Vagina (tissue), 2 donors: Measurements from ENCODE around the gene RAD9A. TPM values are rescaled to one million over a fixed set of nuclear protein-coding genes. Genes with fewer than 3 reads are reported as not detected.

Source experiments
- DNase-seq, 2 donors: peaks; one replicate each; pipeline ENCODE4 v3.0.0-alpha.2; 2017; ENCODE audit errors: extremely low spot score in 2 of 2
- H3K27ac ChIP-seq: fragments of 200-600 bp; sonication (generic); one replicate; pipeline ENCODE4 v1.5.1; 2019
- H3K27me3 ChIP-seq: fragments of 200-600 bp; sonication (generic); one replicate; pipeline ENCODE4 v1.5.1; 2019
- H3K36me3 ChIP-seq, 2 donors: fragments of 200-600 bp; sonication (generic); one replicate each; pipeline ENCODE4 v1.5.1; 2017 to 2019
- H3K4me1 ChIP-seq: fragments of 200-600 bp; sonication (generic); one replicate; pipeline ENCODE4 v1.5.1; 2019
- H3K4me3 ChIP-seq, 2 donors: fragments of 200-600 bp; sonication (generic); 1 replicate in 1 of 2; 2 replicates in 1 of 2; pipeline ENCODE4 v1.5.1; 2016 to 2019
- H3K9me3 ChIP-seq: fragments of 200-600 bp; sonication (generic); one replicate; pipeline ENCODE4 v1.5.1; 2019
- CTCF ChIP-seq, 3 experiments: fragments of 450-650 bp in 2 of 3; fragments of 200-600 bp in 1 of 3; sonication (generic) in 1 of 3; IDR thresholded peaks; one replicate each; pipeline ENCODE4 v1.5.1; 2017 to 2019; ENCODE audit warnings: antibody characterized with exemption in 3 of 3, mild to moderate bottlenecking in 2 of 3, moderate library complexity in 2 of 3
- POLR2A ChIP-seq, 2 donors: fragments of 450-650 bp; IDR thresholded peaks; one replicate each; pipeline ENCODE4 v1.6.1; 2017; ENCODE audit warnings: antibody characterized with exemption in 2 of 2, mild to moderate bottlenecking in 2 of 2, moderate library complexity in 2 of 2
- POLR2AphosphoS5 ChIP-seq, 2 donors: sonication (generic); formaldehyde crosslinking; IDR thresholded peaks; one replicate each; pipeline ENCODE4 v1.9.0; 2017; ENCODE audit warnings: antibody characterized with exemption in 2 of 2, mild to moderate bottlenecking in 2 of 2, low read depth in 1 of 2; ENCODE audit not compliant: insufficient read depth in 1 of 2
- intact Hi-C: fragments of 100-400 bp; cut with DNase I; formaldehyde crosslinking; loops from one replicate; pipeline ENCODE4 v1.15.1; 2023
- total RNA-seq: library from RNA; depleted of rRNA; stranded (reverse); fragments of >200 nt; gene quantifications from one replicate; pipeline ENCODE4 v1.2.3, GENCODE V29; 2016

The RAD9A gene
- total RNA-seq, 1 donor from 2014 or later: 20.6 TPM

GRCh38 chr11:67437082-67437808 lies 45.5 kb downstream of the RAD9A start, which contains the start of gene PTPRCAP:
Gene PTPRCAP (minus strand): TSS chr11:67437682. CDS start chr11:67437619, 63 bp downstream.
- no peaks in the 10 kb centered on the region for H3K9me3 ChIP-seq
- H3K27me3 ChIP-seq: no peaks in the 10 kb centered on the region
- no peak for TF ChIP-seq CTCF (IDR thresholded peaks at IDR 0.05)
- no peak for TF ChIP-seq POLR2A (IDR thresholded peaks at IDR 0.05)
- no peak for TF ChIP-seq POLR2AphosphoS5 (IDR thresholded peaks at IDR 0.05; ENCODE audit: insufficient read depth in 1 of 2, low read depth in 1 of 2)
- no peak for DNase-seq
- peaks cover 0 to 67% of the 10 kb centered on the region in 2 donors for H3K36me3 ChIP-seq
- intact Hi-C loops: no loop called here
- H3K4me3 ChIP-seq: peak within 1 kb of the TSS; percentile 22 to 32
- peaks cover 46% of the 10 kb centered on the region for H3K4me1 ChIP-seq
- no peak within 1 kb of the TSS for H3K27ac ChIP-seq

GRCh38 chr11:67437809-67438157 lies 46.0 kb downstream of the RAD9A start:
- intact Hi-C loops: no loop called here
- peaks cover 51% of the 10 kb centered on the region for H3K4me1 ChIP-seq
- DNase-seq: no peak
- peak overlapping the region; percentile 22 to 32 for H3K4me3 ChIP-seq
- H3K36me3 ChIP-seq: peaks cover 0 to 62% of the 10 kb centered on the region in 2 donors
- TF ChIP-seq POLR2A (IDR thresholded peaks at IDR 0.05) (no peak), CTCF (IDR thresholded peaks at IDR 0.05) (no peak), POLR2AphosphoS5 (IDR thresholded peaks at IDR 0.05; ENCODE audit: insufficient read depth in 1 of 2, low read depth in 1 of 2) (no peak)
- H3K27me3 ChIP-seq: no peaks in the 10 kb centered on the region
- no peaks in the 10 kb centered on the region for H3K9me3 ChIP-seq
- H3K27ac ChIP-seq: no peak overlapping the region

- intact Hi-C loops: no loop called here
- TF ChIP-seq POLR2A (IDR thresholded peaks at IDR 0.05): no peak
- no peak for TF ChIP-seq POLR2AphosphoS5 (IDR thresholded peaks at IDR 0.05; ENCODE audit: insufficient read depth in 1 of 2, low read depth in 1 of 2)
- no peak for TF ChIP-seq CTCF (IDR thresholded peaks at IDR 0.05)
- no peak for DNase-seq
- Histone ChIP-seq H3K27me3 (no peaks in the 10 kb centered on the region), H3K4me3 (peak overlapping the region; percentile 22 to 32), H3K27ac (peak overlapping the region; percentile 4), H3K4me1 (peaks cover 54% of the 10 kb centered on the region), H3K9me3 (no peaks in the 10 kb centered on the region), H3K36me3 (peaks cover 0 to 57% of the 10 kb centered on the region in 2 donors)
Measured at GRCh38 chr11:67438158-67438902, 46.5 kb downstream of the RAD9A start.

- TF ChIP-seq CTCF (IDR thresholded peaks at IDR 0.05) (no peak), POLR2AphosphoS5 (IDR thresholded peaks at IDR 0.05; ENCODE audit: insufficient read depth in 1 of 2, low read depth in 1 of 2) (peak in 1 of 2 donors; percentile 15), POLR2A (IDR thresholded peaks at IDR 0.05) (no peak)
- Histone ChIP-seq H3K4me1 (peaks cover 62% of the 10 kb centered on the region), H3K36me3 (peaks cover 0 to 44% of the 10 kb centered on the region in 2 donors), H3K27ac (peak overlapping the region; percentile 4), H3K27me3 (no peaks in the 10 kb centered on the region), H3K9me3 (no peaks in the 10 kb centered on the region), H3K4me3 (no peak overlapping the region)
- no peak for DNase-seq
- intact Hi-C loops: no loop called here
Measured at GRCh38 chr11:67439321-67440228, 47.8 kb downstream of the RAD9A start.
